ENCODE data around the gene CMSS1. TPM values are rescaled to one million over a fixed set of nuclear protein-coding genes. Genes with fewer than 3 reads are reported as not detected.

Gene CMSS1
- total and polyA plus RNA-seq, 4 donors: 3.8 to 19.5 (median 7.5) TPM

GRCh38 chr3:100020876-100021644 is 203.4 kb downstream of the CMSS1 start:
- 96% methylated on average over 9 of the region's 9 CpGs for WGBS
- TF ChIP-seq SP1 (IDR thresholded peaks at IDR 0.05) (no peak), JUND (IDR thresholded peaks at IDR 0.05) (no peak), HNF4G (IDR thresholded peaks at IDR 0.05) (no peak), MAX (IDR thresholded peaks at IDR 0.05) (no peak), RAD21 (IDR thresholded peaks at IDR 0.05) (no peak), FOXA1 (IDR thresholded peaks at IDR 0.05) (no peak), EGR1 (IDR thresholded peaks at IDR 0.05; ENCODE audit: low read depth in 2 of 2) (no peak), ATF3 (IDR thresholded peaks at IDR 0.05) (no peak), ZBTB33 (IDR thresholded peaks at IDR 0.05) (no peak), HNF4A (conservative IDR thresholded peaks at IDR 0.05) (no peak), TAF1 (conservative IDR thresholded peaks at IDR 0.05) (no peak), YY1 (IDR thresholded peaks at IDR 0.05) (no peak), CTCF (IDR thresholded peaks at IDR 0.05; ENCODE audit: low read depth, low read length, missing input control) (no peak)
- H3K27me3 ChIP-seq (ENCODE audit: control insufficient read depth in 4 of 4, insufficient read depth in 4 of 4, low read length in 3 of 4): no peaks in the 10 kb centered on the region
- no peak overlapping the region for H3K4me3 ChIP-seq (ENCODE audit: low read depth in 1 of 3, low read length in 3 of 3)
- peaks cover 0 to 2% (median 0%) of the 10 kb centered on the region in 4 donors for H3K36me3 ChIP-seq (ENCODE audit: control insufficient read depth in 4 of 4, insufficient read depth in 3 of 4, low read depth in 1 of 4, low read length in 3 of 4)
- no peak overlapping the region for H3K9ac ChIP-seq (ENCODE audit: low read depth in 1 of 2, low read length in 2 of 2)
- no peaks in the 10 kb centered on the region for H3K4me1 ChIP-seq (ENCODE audit: control insufficient read depth in 4 of 4, insufficient read depth in 4 of 4, low read length in 3 of 4)
- no peak overlapping the region for H3K27ac ChIP-seq (ENCODE audit: low read depth in 1 of 2, low read length in 2 of 2)
- no peak for DNase-seq (ENCODE audit: low spot score)
- H3K9me3 ChIP-seq (ENCODE audit: control insufficient read depth in 4 of 4, low read length in 3 of 4): no peaks in the 10 kb centered on the region

GRCh38 chr3:100022506-100022905 is 204.8 kb downstream of the CMSS1 start:
- Histone ChIP-seq H3K9me3 (ENCODE audit: control insufficient read depth in 4 of 4, low read length in 3 of 4) (no peaks in the 10 kb centered on the region), H3K27me3 (ENCODE audit: control insufficient read depth in 4 of 4, insufficient read depth in 4 of 4, low read length in 3 of 4) (no peaks in the 10 kb centered on the region), H3K9ac (ENCODE audit: low read depth in 1 of 2, low read length in 2 of 2) (no peak overlapping the region), H3K27ac (ENCODE audit: low read depth in 1 of 2, low read length in 2 of 2) (no peak overlapping the region), H3K4me1 (ENCODE audit: control insufficient read depth in 4 of 4, insufficient read depth in 4 of 4, low read length in 3 of 4) (no peaks in the 10 kb centered on the region), H3K4me3 (ENCODE audit: low read depth in 1 of 3, low read length in 3 of 3) (no peak overlapping the region), H3K36me3 (ENCODE audit: control insufficient read depth in 4 of 4, insufficient read depth in 3 of 4, low read depth in 1 of 4, low read length in 3 of 4) (peaks cover 0 to 2% (median 0%) of the 10 kb centered on the region in 4 donors)
- TF ChIP-seq NR2F2 (IDR thresholded peaks at IDR 0.05) (no peak), EGR1 (IDR thresholded peaks at IDR 0.05; ENCODE audit: low read depth in 2 of 2) (no peak), RXRA (IDR thresholded peaks at IDR 0.05) (no peak), HNF4G (IDR thresholded peaks at IDR 0.05) (no peak), CTCF (IDR thresholded peaks at IDR 0.05; ENCODE audit: low read depth, low read length, missing input control) (no peak), ATF3 (IDR thresholded peaks at IDR 0.05) (no peak), SP1 (IDR thresholded peaks at IDR 0.05) (no peak), GABPA (IDR thresholded peaks at IDR 0.05 in 1 of 2, conservative IDR thresholded peaks at IDR 0.05 in 1 of 2) (no peak), JUND (IDR thresholded peaks at IDR 0.05) (no peak), FOXA1 (IDR thresholded peaks at IDR 0.05) (no peak), YY1 (IDR thresholded peaks at IDR 0.05) (no peak), RAD21 (IDR thresholded peaks at IDR 0.05) (no peak), ZBTB33 (IDR thresholded peaks at IDR 0.05) (no peak)
- DNase-seq (ENCODE audit: low spot score): no peak
